AG09319 (cell line): Measurements from ENCODE around the gene NECTIN1.

ENCODE experiments used
- DNase-seq: peaks from one replicate; pipeline ENCODE4 v3.0.0-alpha.2; 2010; ENCODE audit warnings: low read depth; ENCODE audit errors: extremely low read depth
- TF ChIP-seq, protein P1 (sequence below): IDR thresholded peaks from 2 replicates; pipeline ENCODE4 v1.5.1; 2011; ENCODE audit warnings: low read depth, mild to moderate bottlenecking, inconsistent platforms, low read length, moderate library complexity

The NECTIN1 gene

DNA sequence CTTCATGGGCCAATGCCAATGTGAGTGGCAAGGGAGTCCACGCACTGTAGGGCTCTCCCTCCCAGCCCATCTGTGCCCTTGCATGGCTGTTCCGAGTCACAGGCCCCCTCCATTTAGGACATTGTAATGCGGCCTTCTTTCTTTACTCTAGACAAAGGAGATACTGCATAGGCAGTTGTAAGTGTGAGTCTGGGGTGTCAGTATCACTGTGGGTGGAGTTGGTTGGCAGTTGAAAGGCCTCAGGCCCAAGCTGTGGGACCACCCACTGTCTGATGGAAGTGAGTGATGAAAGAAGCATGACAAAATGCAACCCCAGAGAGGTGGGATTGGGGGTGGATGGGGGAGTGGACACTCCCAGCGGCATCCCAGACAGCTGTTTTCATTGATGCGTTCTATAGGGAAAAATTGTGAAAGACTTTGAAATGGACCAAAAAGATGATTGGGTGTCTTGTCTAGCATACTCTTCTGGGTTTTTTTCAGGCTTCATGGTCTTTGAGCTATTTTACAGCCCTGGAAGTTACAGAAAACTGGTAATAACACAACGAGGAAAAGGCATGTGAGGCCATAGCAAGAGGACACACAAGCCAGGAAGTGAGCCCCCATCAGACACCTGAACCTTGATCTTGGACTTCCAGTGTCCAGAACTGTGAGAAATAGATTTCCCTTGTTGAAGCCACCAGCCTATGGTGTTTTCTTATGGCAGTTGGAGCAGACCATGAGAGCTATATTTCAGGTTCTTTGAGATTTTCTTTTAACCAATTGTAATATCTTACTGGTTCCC is 114.6 kb downstream of the NECTIN1 start:
- DNase-seq = no peak
- TF ChIP-seq, protein P1, sequence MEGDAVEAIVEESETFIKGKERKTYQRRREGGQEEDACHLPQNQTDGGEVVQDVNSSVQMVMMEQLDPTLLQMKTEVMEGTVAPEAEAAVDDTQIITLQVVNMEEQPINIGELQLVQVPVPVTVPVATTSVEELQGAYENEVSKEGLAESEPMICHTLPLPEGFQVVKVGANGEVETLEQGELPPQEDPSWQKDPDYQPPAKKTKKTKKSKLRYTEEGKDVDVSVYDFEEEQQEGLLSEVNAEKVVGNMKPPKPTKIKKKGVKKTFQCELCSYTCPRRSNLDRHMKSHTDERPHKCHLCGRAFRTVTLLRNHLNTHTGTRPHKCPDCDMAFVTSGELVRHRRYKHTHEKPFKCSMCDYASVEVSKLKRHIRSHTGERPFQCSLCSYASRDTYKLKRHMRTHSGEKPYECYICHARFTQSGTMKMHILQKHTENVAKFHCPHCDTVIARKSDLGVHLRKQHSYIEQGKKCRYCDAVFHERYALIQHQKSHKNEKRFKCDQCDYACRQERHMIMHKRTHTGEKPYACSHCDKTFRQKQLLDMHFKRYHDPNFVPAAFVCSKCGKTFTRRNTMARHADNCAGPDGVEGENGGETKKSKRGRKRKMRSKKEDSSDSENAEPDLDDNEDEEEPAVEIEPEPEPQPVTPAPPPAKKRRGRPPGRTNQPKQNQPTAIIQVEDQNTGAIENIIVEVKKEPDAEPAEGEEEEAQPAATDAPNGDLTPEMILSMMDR = no peak

DNA sequence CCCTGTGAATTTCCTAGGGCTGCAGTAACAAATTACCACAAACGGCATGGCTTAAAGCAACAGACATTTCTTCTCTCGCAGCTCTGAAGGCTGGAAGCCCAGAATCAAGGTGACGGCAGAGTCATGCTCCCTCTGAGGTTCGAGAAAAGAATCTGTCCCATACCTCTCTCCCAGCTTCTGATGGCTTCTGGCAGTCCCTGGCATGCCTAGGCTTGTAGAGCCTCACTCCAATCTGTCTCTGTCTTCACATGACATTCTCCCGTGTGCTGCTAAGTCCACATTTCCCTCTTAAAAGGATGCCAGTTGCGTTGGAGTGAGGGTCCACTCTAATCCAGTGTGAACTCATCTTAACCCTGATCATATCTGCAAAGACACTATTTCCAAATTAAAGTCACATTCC is 116.2 kb downstream of the NECTIN1 start:
- DNase-seq = no peak

DNA sequence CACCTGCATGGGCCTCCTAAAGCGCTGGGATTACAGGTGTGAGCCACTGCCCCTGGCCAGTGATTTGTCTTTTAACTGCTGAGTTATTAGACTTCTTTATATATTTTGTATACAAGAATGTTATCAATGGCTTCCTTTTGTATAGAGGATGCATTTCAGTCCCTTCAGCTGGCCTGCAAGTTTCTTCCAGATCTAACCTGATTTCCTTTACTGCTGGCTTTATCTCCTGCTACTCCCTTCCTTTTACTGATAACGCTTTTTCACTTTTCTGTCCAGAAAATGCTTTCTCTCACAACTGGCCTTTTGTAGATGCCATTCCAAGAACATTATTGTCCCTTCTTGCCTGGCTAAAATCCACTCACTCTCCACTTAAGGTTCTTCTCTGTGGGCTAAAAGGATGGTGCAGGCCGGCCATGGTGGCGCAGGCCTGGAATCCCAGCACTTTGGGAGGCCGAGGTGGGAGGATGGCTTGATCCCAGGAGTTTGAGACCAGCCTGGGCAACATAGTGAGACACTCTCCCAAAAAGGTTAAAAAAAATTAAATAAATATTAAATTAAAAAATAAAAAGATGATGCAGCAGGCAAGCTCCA is 118.1 kb downstream of the NECTIN1 start:
- TF ChIP-seq, protein P1 = no peak
- no peak for DNase-seq

More for the DNA sequence above, 116.2 kb downstream of the NECTIN1 start:
- TF ChIP-seq, protein P1 = no peak

DNA sequence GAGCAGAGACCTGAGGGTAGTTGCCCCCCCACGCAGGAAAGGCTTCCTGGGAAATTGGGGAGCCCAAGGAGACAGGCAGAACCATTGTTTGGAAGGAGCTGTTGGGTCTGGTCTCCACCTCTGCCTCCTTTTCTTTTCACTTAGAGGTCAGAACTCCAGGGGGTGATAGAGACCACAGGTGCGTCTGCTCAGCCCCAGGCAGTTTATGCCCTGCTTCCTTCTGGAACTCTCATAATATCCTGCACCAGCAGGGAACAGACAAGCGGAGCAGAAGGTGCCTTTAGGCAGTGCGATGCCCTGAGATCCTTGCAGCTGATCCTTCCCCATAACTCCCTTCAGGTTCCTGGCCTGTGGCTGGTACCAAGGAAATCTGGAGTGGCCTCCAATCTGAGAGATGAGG is 120.2 kb downstream of the NECTIN1 start:
- no peak for DNase-seq

DNA sequence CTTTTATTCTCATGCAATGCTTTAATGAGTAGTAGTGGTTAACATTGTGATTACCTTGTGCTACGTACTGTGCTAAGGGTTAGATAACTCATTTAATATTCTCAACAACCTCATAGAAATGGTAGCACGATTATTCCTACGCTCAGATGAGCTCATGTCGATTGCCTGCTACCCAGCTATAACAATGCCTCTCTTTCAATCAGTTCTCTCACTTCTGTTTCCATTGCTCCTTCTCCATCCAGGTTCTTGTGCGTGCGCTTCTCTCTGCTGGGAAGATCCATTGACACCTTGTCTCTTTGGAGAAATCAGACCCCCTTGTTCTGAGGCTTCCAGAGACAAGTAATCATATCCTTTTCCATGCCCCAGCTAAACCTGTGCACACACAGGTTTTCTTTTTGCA is 120.8 kb downstream of the NECTIN1 start:
- TF ChIP-seq, protein P1 = no peak
- no peak for DNase-seq

More for the DNA sequence above, 120.2 kb downstream of the NECTIN1 start:
- TF ChIP-seq, protein P1 = no peak

DNA sequence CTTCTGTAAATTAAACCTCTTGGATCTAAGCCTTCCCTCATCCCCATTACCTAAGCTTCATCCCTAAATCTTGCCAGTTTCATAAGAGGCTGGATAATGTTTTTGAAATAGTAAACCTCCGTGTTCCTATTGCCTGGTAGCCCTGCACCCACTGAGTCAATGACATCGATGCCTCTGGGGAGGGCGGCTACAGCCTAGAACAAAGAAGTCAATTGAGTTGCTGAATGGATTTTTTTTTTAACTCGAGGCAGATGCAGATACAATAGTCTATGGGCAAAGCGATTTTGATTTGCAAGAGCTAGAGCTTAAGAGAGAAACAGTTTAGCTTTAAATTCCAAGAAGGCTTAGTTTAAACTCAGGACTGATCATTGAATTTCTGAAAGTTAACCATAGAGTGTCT is 121.3 kb downstream of the NECTIN1 start:
- no peak for DNase-seq
- TF ChIP-seq, protein P1 = no peak

DNA sequence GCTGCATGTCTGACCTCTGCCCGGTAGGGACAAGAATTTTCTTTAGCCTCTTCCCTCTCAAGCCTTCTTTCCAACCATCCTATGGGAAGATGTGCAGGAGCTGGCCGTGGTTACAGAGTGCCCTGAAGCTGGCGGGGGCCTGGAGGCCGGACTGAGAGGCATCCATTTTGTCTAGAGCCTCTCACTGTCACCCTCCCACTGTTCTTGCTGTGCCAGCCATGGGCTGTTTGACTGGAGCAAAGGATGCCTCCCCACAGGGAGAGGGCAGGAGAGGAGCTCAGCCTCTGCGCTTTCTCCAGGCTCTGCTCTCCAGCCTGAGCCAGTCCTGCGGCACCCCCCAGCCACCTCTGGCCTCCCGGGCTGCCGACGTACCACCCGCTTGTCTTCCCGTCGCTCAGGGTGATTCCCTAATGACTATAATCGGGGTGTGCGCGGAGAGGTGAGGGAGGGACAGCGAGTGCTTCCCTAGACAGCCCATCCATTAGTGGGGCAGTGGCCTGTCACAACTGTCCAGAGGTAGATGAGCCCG is 123.8 kb downstream of the NECTIN1 start:
- no peak for DNase-seq
- TF ChIP-seq, protein P1 = no peak
